ENCODE measurements around the gene SNTB2. TPM values are rescaled to one million over a fixed set of nuclear protein-coding genes. Genes with fewer than 3 reads are reported as not detected.

The SNTB2 gene
- total and polyA plus RNA-seq, 9 of the 15 experiments (the other 6 are each of a cell fraction or from before 2014, with no cell fraction given), result 1.2 to 13.7 (median 5.7) TPM

GRCh38 chr16:69209735-69210134 lies 22.8 kb downstream of the SNTB2 start:
- Histone ChIP-seq H3K9ac (ENCODE audit: insufficient read depth in 1 of 2, low read depth in 2 of 2, low read length in 2 of 2) (no peak overlapping the region), H4K20me1 (replicated peaks; ENCODE audit: control insufficient read depth, insufficient read depth, low read length) (no peaks in the 10 kb centered on the region), H3K4me2 (ENCODE audit: insufficient read depth, low read length) (no peak overlapping the region), H3K27me3 (ENCODE audit: control insufficient read depth in 2 of 2, insufficient read depth in 2 of 2, low read length in 2 of 2) (no peaks in the 10 kb centered on the region), H3K9me3 (replicated peaks; ENCODE audit: control insufficient read depth, insufficient read depth, low read depth, low read length) (no peaks in the 10 kb centered on the region), H2AFZ (ENCODE audit: low read depth, low read length) (no peak overlapping the region), H3K79me2 (ENCODE audit: control insufficient read depth, insufficient read depth, low read length) (no peaks in the 10 kb centered on the region), H3K4me1 (replicated peaks in 1 of 2; ENCODE audit: control insufficient read depth in 2 of 2, insufficient read depth in 2 of 2, low read length in 2 of 2) (peaks cover 0 to 4% of the 10 kb centered on the region in 2 experiments; a peak in 3 of 5 replicates), H3K4me3 (no peak overlapping the region), H3K36me3 (ENCODE audit: control insufficient read depth, insufficient read depth, low read length) (no peaks in the 10 kb centered on the region), H3K27ac (ENCODE audit: extremely low read depth, low read depth, low read length) (no peak overlapping the region), H3K9me1 (ENCODE audit: control insufficient read depth, insufficient read depth, low read length) (no peaks in the 10 kb centered on the region)
- FAIRE-seq (no peak), ATAC-seq (no peak), DNase-seq (ENCODE audit: extremely low read depth in 1 of 4, low spot score in 3 of 4) (no peak)
- TF ChIP-seq ZNF431 (CRISPR knock-in tag; IDR thresholded peaks at IDR 0.05), result no peak
- TF ChIP-seq ZNF780A (CRISPR knock-in tag; IDR thresholded peaks at IDR 0.05), result no peak
- TF ChIP-seq PTTG1 (tag; IDR thresholded peaks at IDR 0.05; ENCODE audit: low read depth), result no peak
- TF ChIP-seq SUPT5H (IDR thresholded peaks at IDR 0.05), result no peak
- no peak for TF ChIP-seq JUNB (CRISPR knock-in tag; conservative IDR thresholded peaks at IDR 0.05)
- TF ChIP-seq SMARCB1 (IDR thresholded peaks at IDR 0.05; ENCODE audit: insufficient read length, low read depth), result no peak
- no peak for TF ChIP-seq KAT2B (IDR thresholded peaks at IDR 0.05; ENCODE audit: low read depth, low read length)
- TF ChIP-seq FOXJ2 (tag; IDR thresholded peaks at IDR 0.05), result no peak
- no peak for TF ChIP-seq ZNF79 (CRISPR knock-in tag; IDR thresholded peaks at IDR 0.05; ENCODE audit: low read depth)
- TF ChIP-seq USF1 (CRISPR knock-in tag; IDR thresholded peaks at IDR 0.05), result no peak
- no peak for TF ChIP-seq PCBP2 (IDR thresholded peaks at IDR 0.05; ENCODE audit: low read depth, low read length, poor library complexity, severe bottlenecking)
- TF ChIP-seq ZFP1 (CRISPR knock-in tag; IDR thresholded peaks at IDR 0.05), result no peak
- TF ChIP-seq NCOA1 (IDR thresholded peaks at IDR 0.05; ENCODE audit: low read depth), result no peak
- no peak for TF ChIP-seq TEAD4 (IDR thresholded peaks at IDR 0.05; ENCODE audit: low read length)
- no peak for TF ChIP-seq TEAD4 (CRISPR knock-in tag; IDR thresholded peaks at IDR 0.05; ENCODE audit: borderline replicate concordance)
- POLR2A ChIA-PET, result no interaction called here
- CTCF ChIA-PET (ENCODE audit: low intra/inter-chr PET ratio), result no interaction called here
- BruUV-seq (replicated peaks), result no TSS peak
- WGBS (ENCODE audit: insufficient coverage, low coverage, missing lambda C conversion rate), result 89% methylated on average over 4 of the region's 4 CpGs
- in situ Hi-C loops (cut with MboI) (no loop called here), intact Hi-C loops (cut with micrococcal nuclease) (no loop called here)

Measured in K562 (cell line).